RWPE1 (cell line): ENCODE measurements around the gene SH3D21.

Experiments
- CTCF ChIA-PET: fragments of 350-600 bp; sonication (Branson Sonifier 250); formaldehyde crosslinking; extraction: SDS; loops from one replicate; lab custom pipeline; 2021; lab: Yijun Ruan, JAX
- POLR2A ChIA-PET: fragments of 400-600 bp; formaldehyde crosslinking; extraction: SDS; loops from one replicate; lab custom pipeline; 2020; ENCODE audit warnings: antibody characterized with exemption; ENCODE audit not compliant: low non-redundant PET; lab: Yijun Ruan, JAX
- DNase-seq: peaks from one replicate; pipeline ENCODE4 v3.0.0; 2012; ENCODE audit warnings: low spot score
- H3K27ac ChIP-seq: fragments of 450-650 bp; 2 replicates; pipeline ENCODE4 v1.5.1; 2017
- CTCF ChIP-seq: fragments of 450-650 bp; conservative IDR thresholded peaks from 2 replicates; pipeline ENCODE4 v1.5.1; 2017; ENCODE audit warnings: low read depth, mild to moderate bottlenecking

Gene SH3D21

GRCh38 chr1:36273024-36273423 lies 33.1 kb upstream of the SH3D21 start:
- no peak overlapping the region for H3K27ac ChIP-seq
- no peak for TF ChIP-seq CTCF
- DNase-seq = no peak
- CTCF ChIA-PET = no interaction called here
- POLR2A ChIA-PET = no interaction called here

- no peak for DNase-seq
- ChIA-PET CTCF (interaction anchor here (0.7 kb wide), 1 partner anchor 13 kb away, joined by 7 read pairs; no protein-coding TSS in a partner anchor), POLR2A (no interaction called here)
- no peak for TF ChIP-seq CTCF
- H3K27ac ChIP-seq = no peak overlapping the region
These were observed 32.0 kb upstream of the SH3D21 start for GRCh38 chr1:36274201-36274600.

GRCh38 chr1:36276688-36277087 lies 29.5 kb upstream of the SH3D21 start:
- no peak for TF ChIP-seq CTCF
- POLR2A ChIA-PET = no interaction called here
- DNase-seq = no peak
- CTCF ChIA-PET = no interaction called here
- peak overlapping the region; percentile 43 for H3K27ac ChIP-seq

GRCh38 chr1:36279110-36279788 lies 26.9 kb upstream of the SH3D21 start:
- POLR2A ChIA-PET = no interaction called here

GRCh38 chr1:36279789-36280296 lies 26.3 kb upstream of the SH3D21 start:
- no peak overlapping the region for H3K27ac ChIP-seq
- DNase-seq = no peak
- no peak for TF ChIP-seq CTCF
- ChIA-PET CTCF (interaction anchor here (0.6 kb wide), 1 partner anchor 374 kb away, joined by 3 read pairs; no protein-coding TSS in a partner anchor), POLR2A (no interaction called here)

More at GRCh38 chr1:36279110-36279788, 26.9 kb upstream of the SH3D21 start:
- CTCF ChIA-PET = interaction anchor here (0.6 kb wide), 3 partner anchors 13 to 375 kb away, joined by 3 to 6 read pairs (median 3); no protein-coding TSS in a partner anchor
- no peak for TF ChIP-seq CTCF
- no peak overlapping the region for H3K27ac ChIP-seq
- DNase-seq = no peak

- POLR2A ChIA-PET = no interaction called here
- no peak for TF ChIP-seq CTCF
- CTCF ChIA-PET = interaction anchor here (2.5 kb wide), 1 partner anchor 134 kb away, joined by 8 read pairs; the partner anchor contains the start of gene TRAPPC3
- no peak overlapping the region for H3K27ac ChIP-seq
- DNase-seq = no peak
These were observed 22.1 kb upstream of the SH3D21 start for GRCh38 chr1:36284061-36284460.
